ENCODE results near the gene HAL. TPM values are rescaled to one million over a fixed set of nuclear protein-coding genes. Genes with fewer than 3 reads are reported as not detected.

HAL gene
- total and polyA plus RNA-seq, 2 of the 8 experiments (the other 6 are each of a cell fraction or from before 2014, with no cell fraction given), result 0.12 to 0.17 TPM

- H2BK120ac ChIP-seq (replicated peaks; ENCODE audit: low read depth, low read length), result no peak overlapping the region
- H3K14ac ChIP-seq (ENCODE audit: insufficient read length), result no peak overlapping the region
- H2BK15ac ChIP-seq (ENCODE audit: low read length), result no peak overlapping the region
- no peak overlapping the region for H4K8ac ChIP-seq (ENCODE audit: extremely low read depth, insufficient read depth, low read length)
- WGBS, 2 experiments (ENCODE audit: extremely low coverage in 1 of 2, insufficient coverage in 1 of 2, insufficient read length in 1 of 2, insufficient replicate concordance in 2 of 2, low coverage in 1 of 2, low lambda C conversion rate in 2 of 2, missing lambda C conversion rate in 1 of 2), result 89% methylated on average over 6 of the region's 6 CpGs; no CpG with 5 or more reads in 1 of the 2 experiments
- H2BK12ac ChIP-seq (ENCODE audit: low read depth, low read length), result no peak overlapping the region
- ChIA-PET CTCF (ENCODE audit: partially characterized antibody) (interaction anchor here (4.9 to 10.1 kb wide), 2 partner anchors 17 to 22 kb away, joined by 36 to 123 read pairs; no protein-coding TSS in a partner anchor), POLR2A (ENCODE audit: partially characterized antibody) (no interaction called here)
- TF ChIP-seq CREB1 (IDR thresholded peaks at IDR 0.05), result no peak
- no peak for TF ChIP-seq EGR1 (IDR thresholded peaks at IDR 0.05; ENCODE audit: borderline replicate concordance, low read depth, low read length)
- TF ChIP-seq NANOG (IDR thresholded peaks at IDR 0.05; ENCODE audit: insufficient read depth, low read depth, low read length, poor library complexity, severe bottlenecking), result no peak
- no peak for TF ChIP-seq POLR2AphosphoS5 (IDR thresholded peaks at IDR 0.05; ENCODE audit: low read depth, low read length)
- no peak for TF ChIP-seq CBX5 (IDR thresholded peaks at IDR 0.05; ENCODE audit: low read depth, low read length)
- no peak for TF ChIP-seq POLR2A (IDR thresholded peaks at IDR 0.05; ENCODE audit: control extremely low read depth in 1 of 2, low read depth in 2 of 2, low read length in 2 of 2)
- no peak for TF ChIP-seq TAF7 (optimal IDR thresholded peaks at IDR 0.05; ENCODE audit: borderline replicate concordance, low read depth, low read length)
- TF ChIP-seq SAP30 (IDR thresholded peaks at IDR 0.05; ENCODE audit: insufficient read depth, insufficient replicate concordance, low read length), result no peak
- TF ChIP-seq BRCA1 (IDR thresholded peaks at IDR 0.05; ENCODE audit: low read depth, low read length), result no peak
- TF ChIP-seq KDM4A (IDR thresholded peaks at IDR 0.05; ENCODE audit: low read depth, low read length, severe bottlenecking), result no peak
- no peak for TF ChIP-seq ATF3 (IDR thresholded peaks at IDR 0.05; ENCODE audit: insufficient read depth, low read depth, low read length)
- H4K20me1 ChIP-seq (replicated peaks in 1 of 2; ENCODE audit: control insufficient read depth in 1 of 2, insufficient read depth in 2 of 2, low read length in 2 of 2), result no peaks in the 10 kb centered on the region
- peaks cover 0 to 11% (median 10%) of the 10 kb centered on the region in 4 experiments; a peak in 5 of 7 replicates for H3K27me3 ChIP-seq (replicated peaks in 1 of 4; ENCODE audit: control insufficient read depth in 3 of 4, extremely low read depth in 1 of 4, insufficient read depth in 3 of 4, low read length in 3 of 4)
- no peak overlapping the region for H3K56ac ChIP-seq (replicated peaks; ENCODE audit: insufficient read length, low read depth, low read length)
- H4K5ac ChIP-seq (ENCODE audit: insufficient read length, low read depth, low read length), result no peak overlapping the region
- H3K4me2 ChIP-seq (ENCODE audit: insufficient read depth in 1 of 2, low read depth in 2 of 2, low read length in 2 of 2), result no peak overlapping the region
- DNase-seq (ENCODE audit: low read depth in 1 of 2, low spot score in 2 of 2), result no peak
- H3K4me1 ChIP-seq (replicated peaks in 1 of 4; ENCODE audit: control insufficient read depth in 3 of 4, insufficient read depth in 4 of 4, low read length in 3 of 4), result peaks cover 0 to 4% (median under 1%) of the 10 kb centered on the region in 4 experiments; a peak in 3 of 7 replicates
- H2AK5ac ChIP-seq (ENCODE audit: low read depth, low read length), result no peak overlapping the region
- no peaks in the 10 kb centered on the region for H3K79me1 ChIP-seq (ENCODE audit: low read depth, low read length)
- no peak overlapping the region for H3K18ac ChIP-seq (ENCODE audit: extremely low read depth, low read length)
- peaks cover 8% of the 10 kb centered on the region; the same call in 1 of the 2 replicates for H3K23me2 ChIP-seq (ENCODE audit: low read depth, low read length)
- no peak overlapping the region for H2BK5ac ChIP-seq (ENCODE audit: low read depth, low read length)
- no peaks in the 10 kb centered on the region for H3K9me3 ChIP-seq (ENCODE audit: insufficient read depth in 2 of 2, low read depth in 1 of 2, low read length in 1 of 2)
- H3K23ac ChIP-seq (ENCODE audit: insufficient read length), result no peak overlapping the region
- H2BK20ac ChIP-seq (ENCODE audit: low read length), result no peak overlapping the region
- H3K4ac ChIP-seq (replicated peaks; ENCODE audit: insufficient read length, low read depth, low read length), result no peak overlapping the region
- H3K36me3 ChIP-seq (ENCODE audit: control insufficient read depth in 2 of 4, insufficient read depth in 4 of 4, low read length in 3 of 4), result no peaks in the 10 kb centered on the region
- no peaks in the 10 kb centered on the region for H3K79me2 ChIP-seq (ENCODE audit: control insufficient read depth in 1 of 2, insufficient read depth in 2 of 2, low read length in 2 of 2)
- H3K27ac ChIP-seq (ENCODE audit: low read depth, low read length), result no peak overlapping the region
- FAIRE-seq, result no peak
- H3K4me3 ChIP-seq (ENCODE audit: extremely low read depth in 1 of 4, insufficient read depth in 2 of 4, low read depth in 3 of 4, low read length in 4 of 4), result no peak overlapping the region
- H4K91ac ChIP-seq (replicated peaks; ENCODE audit: insufficient read length, low read length), result no peak overlapping the region
- no peak overlapping the region for H2AFZ ChIP-seq (ENCODE audit: low read length)
- H3K9ac ChIP-seq (replicated peaks in 1 of 4; ENCODE audit: extremely low read depth in 1 of 4, low read depth in 3 of 4, low read length in 3 of 4), result no peak overlapping the region
Observed at GRCh38 chr12:95940514-95940913, 55.6 kb downstream of the HAL start.
